HCT116 (cell line): ENCODE results near the gene EVX2. TPM values are rescaled to one million over a fixed set of nuclear protein-coding genes. Genes with fewer than 3 reads are reported as not detected.

Experiments used
- ATAC-seq: fragments of 200-7000 bp; cut with Tn5 transposase; 2 replicates; pipeline ENCODE4 v1.9.1; 2020; ENCODE audit warnings: mild to moderate bottlenecking, moderate library complexity
- BruUV-seq: library from RNA; stranded (reverse); fragments of 400-500 nt; replicated peaks from 2 replicates; lab custom pipeline; 2021; lab: Mats Ljungman, UMichigan
- CTCF ChIA-PET: fragments of 300-600 bp; sonication (Branson Sonifier 250); formaldehyde crosslinking; loops from one replicate; lab custom pipeline; 2021; ENCODE audit warnings: antibody characterized with exemption; lab: Charles Lee
- POLR2A ChIA-PET: fragments of 300-600, 350-600 bp; sonication (Branson Sonifier 250); formaldehyde crosslinking; loops from one replicate; lab custom pipeline; 2021; ENCODE audit warnings: antibody characterized with exemption; lab: Charles Lee
- RAD21 ChIA-PET, 2 experiments: fragments of 300-600 bp; sonication (Branson Sonifier 250); formaldehyde crosslinking; loops; one replicate each; lab custom pipeline; 2023; ENCODE audit warnings: low total read pairs in 2 of 2; ENCODE audit not compliant: uncharacterized antibody in 2 of 2, unreplicated experiment in 2 of 2, low non-redundant PET in 1 of 2; lab: Charles Lee
- DNase-seq: peaks from one replicate; pipeline ENCODE4 v3.0.0-alpha.2; 2010; ENCODE audit warnings: low read depth, low spot score
- H2AFZ ChIP-seq: fragments of 200-600 bp; shearing (Covaris generic), sonication (generic); 2 replicates; pipeline ENCODE4 v1.6.1; 2017; ENCODE audit warnings: low read depth, mixed run types, mixed read lengths, antibody characterized with exemption, low read length; ENCODE audit not compliant: poor library complexity, severe bottlenecking
- H3K27ac ChIP-seq: 2 replicates; pipeline ENCODE4 v1.5.1; 2012; ENCODE audit warnings: low read depth, low read length
- H3K27me3 ChIP-seq: fragments of 200-600 bp; sonication (generic); 2 replicates; pipeline ENCODE4 v1.6.1; 2016; ENCODE audit warnings: mixed run types, low read length, mixed read lengths; ENCODE audit not compliant: insufficient read depth
- H3K36me3 ChIP-seq, 2 experiments: fragments of 200-500 bp in 1 of 2; fragments of 200-600 bp in 1 of 2; sonication (Bioruptor generic) in 1 of 2; sonication (generic) in 1 of 2; 2 replicates each; pipeline versions ENCODE4 v1.5.1 to v1.6.1; 2014 to 2016; ENCODE audit warnings: low read length in 2 of 2, inconsistent platforms in 1 of 2, mixed read lengths in 1 of 2, mixed run types in 1 of 2; ENCODE audit not compliant: insufficient read depth in 2 of 2, control insufficient read depth in 1 of 2
- H3K4me1 ChIP-seq, 2 experiments: fragments of 200-600 bp in 1 of 2; sonication (generic) in 1 of 2; 2 replicates each; pipeline versions ENCODE4 v1.5.1 to v1.6.1; 2012 to 2017; ENCODE audit warnings: low read length in 2 of 2, inconsistent platforms in 1 of 2, mild to moderate bottlenecking in 1 of 2, mixed read lengths in 1 of 2, mixed run types in 1 of 2, moderate library complexity in 1 of 2; ENCODE audit not compliant: insufficient read depth in 2 of 2, control insufficient read depth in 1 of 2
- H3K4me2 ChIP-seq: fragments of 200-600 bp; sonication (generic); 2 replicates; pipeline ENCODE4 v1.6.1; 2017; ENCODE audit warnings: mixed run types, low read length, mixed read lengths
- H3K4me3 ChIP-seq, 2 experiments: fragments of 200-600 bp in 1 of 2; sonication (generic) in 1 of 2; replicated peaks in 1 of 2; 2 replicates each; pipeline ENCODE4 v1.5.1; 2011 to 2016; ENCODE audit warnings: low read length in 2 of 2, control low read depth in 1 of 2, low read depth in 1 of 2, mild to moderate bottlenecking in 1 of 2, mixed read lengths in 1 of 2, mixed run types in 1 of 2
- H3K79me2 ChIP-seq: fragments of 200-600 bp; sonication (generic); 2 replicates; pipeline ENCODE4 v1.6.1; 2017; ENCODE audit warnings: mild to moderate bottlenecking, mixed run types, low read length, moderate library complexity, mixed read lengths; ENCODE audit not compliant: insufficient read depth
- H3K9ac ChIP-seq: fragments of 200-600 bp; sonication (generic); 2 replicates; pipeline ENCODE4 v1.6.1; 2016; ENCODE audit warnings: low read length, mixed read lengths
- H3K9me2 ChIP-seq: fragments of 200-600 bp; sonication (generic), shearing (Covaris generic); 2 replicates; pipeline ENCODE4 v1.6.1; 2017; ENCODE audit warnings: mixed run types, mild to moderate bottlenecking, moderate library complexity; ENCODE audit not compliant: insufficient read depth
- H3K9me3 ChIP-seq, 2 experiments: fragments of 200-500 bp in 1 of 2; fragments of 200-600 bp in 1 of 2; sonication (Bioruptor generic) in 1 of 2; sonication (generic) in 1 of 2; 2 replicates each; pipeline ENCODE4 v1.6.1; 2014 to 2017; ENCODE audit warnings: low read length in 2 of 2, mixed read lengths in 2 of 2, inconsistent platforms in 1 of 2, low read depth in 1 of 2, mild to moderate bottlenecking in 1 of 2, mixed run types in 1 of 2, moderate library complexity in 1 of 2; ENCODE audit not compliant: control insufficient read depth in 1 of 2, insufficient read depth in 1 of 2
- H4K20me1 ChIP-seq: fragments of 200-600 bp; sonication (generic), shearing (Covaris generic); 2 replicates; pipeline ENCODE4 v1.6.1; 2017; ENCODE audit warnings: mixed run types, mild to moderate bottlenecking, moderate library complexity; ENCODE audit not compliant: insufficient read depth
- ATF3 ChIP-seq: IDR thresholded peaks from 2 replicates; pipeline ENCODE4 v1.6.1; 2012
- CBX3 ChIP-seq: IDR thresholded peaks from 2 replicates; pipeline ENCODE4 v1.6.1; 2012; ENCODE audit warnings: low read depth
- CEBPB ChIP-seq: IDR thresholded peaks from 2 replicates; pipeline ENCODE4 v1.6.1; 2012; ENCODE audit warnings: low read depth
- EGR1 ChIP-seq: IDR thresholded peaks from 2 replicates; pipeline ENCODE4 v1.6.1; 2012; ENCODE audit warnings: low read depth
- EZH2 ChIP-seq: fragments of 200-600 bp; sonication (generic); IDR thresholded peaks from 2 replicates; pipeline ENCODE4 v1.6.1; 2017; ENCODE audit warnings: antibody characterized with exemption, mixed run types
- FOSL1 ChIP-seq: IDR thresholded peaks from 2 replicates; pipeline ENCODE4 v1.6.1; 2012; ENCODE audit warnings: low read depth
- JUND ChIP-seq: IDR thresholded peaks from 2 replicates; pipeline ENCODE4 v1.6.1; 2012
- MAX ChIP-seq: IDR thresholded peaks from 2 replicates; pipeline ENCODE4 v1.6.1; 2012
- POLR2AphosphoS5 ChIP-seq: IDR thresholded peaks from 2 replicates; pipeline ENCODE4 v1.6.1; 2011; ENCODE audit warnings: mild to moderate bottlenecking, low read depth, low read length, moderate library complexity
- RAD21 ChIP-seq: IDR thresholded peaks from 2 replicates; pipeline ENCODE4 v1.6.1; 2012; ENCODE audit warnings: low read depth, mild to moderate bottlenecking
- REST ChIP-seq: IDR thresholded peaks from 2 replicates; pipeline ENCODE4 v1.6.1; 2012; ENCODE audit warnings: low read depth
- SIN3A ChIP-seq: IDR thresholded peaks from 2 replicates; pipeline ENCODE4 v1.6.1; 2012; ENCODE audit warnings: low read depth
- SP1 ChIP-seq: IDR thresholded peaks from 2 replicates; pipeline ENCODE4 v1.6.1; 2012; ENCODE audit warnings: low read depth
- TCF7L2 ChIP-seq: IDR thresholded peaks from 2 replicates; pipeline ENCODE4 v1.7.0; 2011; ENCODE audit warnings: borderline replicate concordance, inconsistent platforms; ENCODE audit not compliant: insufficient read depth, insufficient read length; ENCODE audit errors: extremely low read depth
- YY1 ChIP-seq: IDR thresholded peaks from 2 replicates; pipeline ENCODE4 v1.6.1; 2011; ENCODE audit warnings: low read length, low read depth, moderate library complexity, mild to moderate bottlenecking; ENCODE audit not compliant: insufficient replicate concordance; ENCODE audit errors: extremely low read depth
- ZFX ChIP-seq: fragments of 450-650 bp; IDR thresholded peaks from 2 replicates; pipeline ENCODE4 v1.6.1; 2017
- ZNF274 ChIP-seq: fragments of 200-500 bp; sonication (Bioruptor generic); IDR thresholded peaks from 2 replicates; pipeline ENCODE4 v1.6.1; 2014; ENCODE audit warnings: mild to moderate bottlenecking, low read depth, low read length, inconsistent platforms
- intact Hi-C: fragments of 100-400 bp; cut with micrococcal nuclease; formaldehyde crosslinking; loops from 2 replicates; pipeline ENCODE4 v1.10.0; 2022
- total RNA-seq: library from RNA; stranded (reverse); gene quantifications from one replicate; pipeline ENCODE4 v1.2.1, GENCODE V29; 2021; ENCODE audit not compliant: unreplicated experiment

The EVX2 gene
- total RNA-seq, 1 experiment from 2014 or later = not detected

GRCh38 chr2:176106581-176107539 is 23.1 kb upstream of the EVX2 start, which contains the start of gene HOXD11:
TSS of gene HOXD11 (plus strand) at chr2:176107280. CDS start at chr2:176107356, 76 bp downstream.
- ChIA-PET RAD21 (interaction anchor here in 1 of 2 experiments (0.6 kb wide), 1 partner anchor 711 kb away, joined by 3 read pairs; no protein-coding TSS in a partner anchor), POLR2A (no interaction called here)
- peak within 1 kb of the TSS; percentile 94 for H2AFZ ChIP-seq
- no peaks in the 10 kb centered on the region for H3K9me2 ChIP-seq
- H3K36me3 ChIP-seq = no peaks in the 10 kb centered on the region
- H3K4me2 ChIP-seq = peak within 1 kb of the TSS; percentile 89
- H3K4me1 ChIP-seq = peaks cover 0 to 18% of the 10 kb centered on the region in 2 experiments; a peak in 1 of 4 replicates
- H4K20me1 ChIP-seq = no peaks in the 10 kb centered on the region
- no peak within 1 kb of the TSS for H3K27ac ChIP-seq
- intact Hi-C loops = no loop called here
- BruUV-seq = no TSS peak
- TF ChIP-seq EGR1 = no peak
- TF ChIP-seq REST = no peak
- no peak for TF ChIP-seq JUND
- TF ChIP-seq TCF7L2 = no peak
- TF ChIP-seq ATF3 = no peak
- no peak for TF ChIP-seq FOSL1
- TF ChIP-seq ZNF274 = no peak
- TF ChIP-seq SP1 = no peak
- no peak for TF ChIP-seq POLR2AphosphoS5
- no peak for TF ChIP-seq CBX3
- TF ChIP-seq SIN3A = no peak
- no peak for TF ChIP-seq ZFX
- TF ChIP-seq EZH2 = no peak
- TF ChIP-seq YY1 = no peak
- no peak for TF ChIP-seq CEBPB
- TF ChIP-seq MAX = no peak; the same call in 1 of the 2 replicates
- TF ChIP-seq RAD21 = no peak
- TF ChIP-seq, all 23 proteins: peak for 0
- Histone ChIP-seq H3K9me3 (no peaks in the 10 kb centered on the region), H3K79me2 (no peaks in the 10 kb centered on the region), H3K4me3 (peak within 1 kb of the TSS; percentile 32 to 56), H3K9ac (peak within 1 kb of the TSS; percentile 23; the same call in 1 of the 2 replicates), H3K27me3 (no peaks in the 10 kb centered on the region)
- CTCF ChIA-PET = interaction anchor here (1.4 kb wide), 1 partner anchor 9 kb away, joined by 3 read pairs; no protein-coding TSS in a partner anchor
- DNase-seq (no peak), ATAC-seq (peak; percentile 76)
